GM12878 (cell line): ENCODE results near the gene MCM6. TPM values are rescaled to one million over a fixed set of nuclear protein-coding genes. Genes with fewer than 3 reads are reported as not detected.

ENCODE experiments used
- ATAC-seq: fragments of 200-7000 bp; cut with Tn5 transposase; 3 replicates; pipeline ENCODE4 v1.9.1; 2020; ENCODE audit warnings: mild to moderate bottlenecking, moderate library complexity
- BruUV-seq: library from RNA; stranded (reverse); fragments of 400-500 nt; replicated peaks from 2 replicates; lab custom pipeline; 2021; lab: Mats Ljungman, UMichigan
- CTCF ChIA-PET: fragments of 300-600 bp; sonication (Branson Sonifier 250); formaldehyde crosslinking; extraction: SDS; loops from one replicate; lab custom pipeline; 2021; ENCODE audit warnings: inconsistent platforms; lab: Yijun Ruan, JAX
- POLR2A ChIA-PET: fragments of 350-600 bp; formaldehyde crosslinking; extraction: SDS; loops from one replicate; lab custom pipeline; 2021; ENCODE audit warnings: inconsistent platforms; lab: Charles Lee
- RAD21 ChIA-PET: fragments of 300-600 bp; sonication (Branson Sonifier 250); formaldehyde crosslinking; loops from one replicate; lab custom pipeline; 2023; ENCODE audit warnings: antibody characterized with exemption; ENCODE audit not compliant: unreplicated experiment; lab: Charles Lee
- SMC1A ChIA-PET: fragments of 300-600 bp; sonication (Branson Sonifier 250); formaldehyde crosslinking; loops from one replicate; lab custom pipeline; 2023; ENCODE audit not compliant: unreplicated experiment, uncharacterized antibody; lab: Charles Lee
- DNase-seq: peaks from one replicate; pipeline ENCODE4 v3.0.0-alpha.2; 2011; ENCODE audit warnings: low read depth, low spot score
- FAIRE-seq: peaks from 3 replicates; lab custom pipeline; 2011; peaks lifted over from hg19 to GRCh38; lab: Jason Lieb, UNC
- H2AFZ ChIP-seq: 2 replicates; pipeline ENCODE4 v1.6.0; 2011; ENCODE audit warnings: low read depth, low read length, control low read depth; ENCODE audit not compliant: control insufficient read depth
- H3K27ac ChIP-seq: 2 replicates; pipeline ENCODE4 v1.5.1; 2011; ENCODE audit warnings: control low read depth; ENCODE audit not compliant: control insufficient read depth, insufficient read depth
- H3K27me3 ChIP-seq, 2 experiments: replicated peaks in 1 of 2; 2 replicates each; pipeline versions ENCODE4 v1.6.0 to v1.6.1; 2011; ENCODE audit warnings: low read length in 1 of 2; ENCODE audit not compliant: control insufficient read depth in 2 of 2, insufficient read depth in 2 of 2
- H3K36me3 ChIP-seq, 2 experiments: 2 replicates each; pipeline ENCODE4 v1.5.1; 2011; ENCODE audit warnings: low read length in 1 of 2; ENCODE audit not compliant: control insufficient read depth in 2 of 2, insufficient read depth in 2 of 2
- H3K4me1 ChIP-seq: 2 replicates; pipeline ENCODE4 v1.6.1; 2011; ENCODE audit warnings: mild to moderate bottlenecking, low read length, moderate library complexity, mixed read lengths; ENCODE audit not compliant: control insufficient read depth, insufficient read depth
- H3K4me2 ChIP-seq: 2 replicates; pipeline ENCODE4 v1.6.0; 2011; ENCODE audit warnings: control low read depth; ENCODE audit not compliant: control insufficient read depth, insufficient read depth
- H3K4me3 ChIP-seq: fragments of 200-600 bp; sonication (generic); 2 replicates; pipeline ENCODE4 v1.5.1; 2016
- H3K79me2 ChIP-seq: 2 replicates; pipeline ENCODE4 v1.6.0; 2011; ENCODE audit warnings: low read length; ENCODE audit not compliant: control insufficient read depth, insufficient read depth
- H3K9ac ChIP-seq: 2 replicates; pipeline ENCODE4 v1.8.0; 2011; ENCODE audit warnings: low read length, control low read depth, mixed read lengths; ENCODE audit not compliant: control insufficient read depth, insufficient read depth
- H3K9me3 ChIP-seq: replicated peaks from 3 replicates; pipeline ENCODE4 v1.5.1; 2011; ENCODE audit warnings: mild to moderate bottlenecking, low read length; ENCODE audit not compliant: control insufficient read depth, insufficient read depth
- H4K20me1 ChIP-seq: 2 replicates; pipeline ENCODE4 v1.6.0; 2011; ENCODE audit not compliant: control insufficient read depth, insufficient read depth
- ETV6 ChIP-seq, 2 experiments: fragments of 450-650 bp in 1 of 2; IDR thresholded peaks in 1 of 2; conservative IDR thresholded peaks in 1 of 2; 2 replicates each; pipeline ENCODE4 v1.6.1; 2014; ENCODE audit warnings: antibody characterized with exemption in 1 of 2, borderline replicate concordance in 1 of 2, low read depth in 1 of 2, mild to moderate bottlenecking in 1 of 2, moderate library complexity in 1 of 2
- NFYB ChIP-seq: IDR thresholded peaks from 2 replicates; pipeline ENCODE4 v1.6.1; 2011; ENCODE audit warnings: low read depth, mild to moderate bottlenecking, low read length, improper control_type of control experiment, moderate library complexity; ENCODE audit not compliant: insufficient read depth
- NR2C2 ChIP-seq: IDR thresholded peaks from 2 replicates; pipeline ENCODE4 v1.6.1; 2011; ENCODE audit warnings: borderline replicate concordance, low read depth; ENCODE audit not compliant: control insufficient read depth, insufficient read length
- PAX8 ChIP-seq: fragments of 450-650 bp; IDR thresholded peaks from 2 replicates; pipeline ENCODE4 v1.6.1; 2017; ENCODE audit warnings: mild to moderate bottlenecking, moderate library complexity
- POLR2AphosphoS2 ChIP-seq: IDR thresholded peaks from 2 replicates; pipeline ENCODE4 v1.6.1; 2011; ENCODE audit warnings: low read depth, mild to moderate bottlenecking, low read length, improper control_type of control experiment, moderate library complexity
- RCOR1 ChIP-seq: conservative IDR thresholded peaks from 2 replicates; pipeline ENCODE4 v1.6.1; 2012; ENCODE audit warnings: low read depth, low read length, improper control_type of control experiment
- SMAD5 ChIP-seq: IDR thresholded peaks from 2 replicates; pipeline ENCODE4 v1.6.1; 2016; ENCODE audit warnings: antibody characterized with exemption, low read depth
- TAF1 ChIP-seq: IDR thresholded peaks from 2 replicates; pipeline ENCODE4 v1.6.1; 2011; ENCODE audit warnings: mild to moderate bottlenecking, low read depth, low read length, borderline replicate concordance
- WGBS: methylation state at CpG from one replicate; pipeline ENCODE4 v1.1.6; 2016; ENCODE audit warnings: low lambda C conversion rate; ENCODE audit not compliant: insufficient replicate concordance, insufficient coverage; ENCODE audit errors: missing lambda C conversion rate; 5-methylcytosine and 5-hydroxymethylcytosine counted together
- in situ Hi-C: fragments of 300-500 bp; cut with MboI; formaldehyde crosslinking; loops from 9 replicates; pipeline ENCODE4 v1.14.3; 2018; ENCODE audit warnings: mixed read lengths
- intact Hi-C: fragments of 100-400 bp; cut with micrococcal nuclease; formaldehyde crosslinking; loops from one replicate; pipeline ENCODE4 v1.14.2; 2022; ENCODE audit not compliant: unreplicated experiment
- polyA plus RNA-seq, 11 experiments: library from polyadenylated mRNA; depleted of rRNA in 4 of 11; unstranded in 6 of 11; stranded (reverse) in 5 of 11; fragments of >200 nt; fragmentation: Nextera tagmentation in 4 of 11; fragmentation: Illumina TruSeq in 1 of 11; extraction: Ambion mirVana in 4 of 11; extraction: Trizol in 1 of 11; gene quantifications; 1 replicate in 1 of 11; 2 replicates in 10 of 11; pipeline versions ENCODE4 v1.2.1 to v1.2.3, GENCODE V29; 2011 to 2016; ENCODE audit warnings: inconsistent platforms in 2 of 11, missing spikeins in 2 of 11, low read depth in 1 of 11
- total RNA-seq, 4 experiments: library from RNA; depleted of rRNA in 3 of 4; stranded (reverse); fragments of >200 nt in 3 of 4; fragmentation: Illumina TruSeq in 1 of 4; extraction: Trizol in 1 of 4; gene quantifications; 2 replicates each; pipeline versions ENCODE4 v1.2.1 to v1.2.3, GENCODE V29; 2013 to 2021
- TF ChIP-seq, protein P1 (sequence below): fragments of 450-650 bp; IDR thresholded peaks from 2 replicates; pipeline ENCODE4 v1.6.1; 2017; ENCODE audit warnings: mild to moderate bottlenecking, moderate library complexity

Gene MCM6
- total and polyA plus RNA-seq, 10 of the 15 experiments (the other 5 are each of a cell fraction or from before 2014, with no cell fraction given) = 37.4 to 118 (median 82.2) TPM

GRCh38 chr2:135832891-135833290 lies 43.4 kb downstream of the MCM6 start (continued):
- TF ChIP-seq, protein P1, sequence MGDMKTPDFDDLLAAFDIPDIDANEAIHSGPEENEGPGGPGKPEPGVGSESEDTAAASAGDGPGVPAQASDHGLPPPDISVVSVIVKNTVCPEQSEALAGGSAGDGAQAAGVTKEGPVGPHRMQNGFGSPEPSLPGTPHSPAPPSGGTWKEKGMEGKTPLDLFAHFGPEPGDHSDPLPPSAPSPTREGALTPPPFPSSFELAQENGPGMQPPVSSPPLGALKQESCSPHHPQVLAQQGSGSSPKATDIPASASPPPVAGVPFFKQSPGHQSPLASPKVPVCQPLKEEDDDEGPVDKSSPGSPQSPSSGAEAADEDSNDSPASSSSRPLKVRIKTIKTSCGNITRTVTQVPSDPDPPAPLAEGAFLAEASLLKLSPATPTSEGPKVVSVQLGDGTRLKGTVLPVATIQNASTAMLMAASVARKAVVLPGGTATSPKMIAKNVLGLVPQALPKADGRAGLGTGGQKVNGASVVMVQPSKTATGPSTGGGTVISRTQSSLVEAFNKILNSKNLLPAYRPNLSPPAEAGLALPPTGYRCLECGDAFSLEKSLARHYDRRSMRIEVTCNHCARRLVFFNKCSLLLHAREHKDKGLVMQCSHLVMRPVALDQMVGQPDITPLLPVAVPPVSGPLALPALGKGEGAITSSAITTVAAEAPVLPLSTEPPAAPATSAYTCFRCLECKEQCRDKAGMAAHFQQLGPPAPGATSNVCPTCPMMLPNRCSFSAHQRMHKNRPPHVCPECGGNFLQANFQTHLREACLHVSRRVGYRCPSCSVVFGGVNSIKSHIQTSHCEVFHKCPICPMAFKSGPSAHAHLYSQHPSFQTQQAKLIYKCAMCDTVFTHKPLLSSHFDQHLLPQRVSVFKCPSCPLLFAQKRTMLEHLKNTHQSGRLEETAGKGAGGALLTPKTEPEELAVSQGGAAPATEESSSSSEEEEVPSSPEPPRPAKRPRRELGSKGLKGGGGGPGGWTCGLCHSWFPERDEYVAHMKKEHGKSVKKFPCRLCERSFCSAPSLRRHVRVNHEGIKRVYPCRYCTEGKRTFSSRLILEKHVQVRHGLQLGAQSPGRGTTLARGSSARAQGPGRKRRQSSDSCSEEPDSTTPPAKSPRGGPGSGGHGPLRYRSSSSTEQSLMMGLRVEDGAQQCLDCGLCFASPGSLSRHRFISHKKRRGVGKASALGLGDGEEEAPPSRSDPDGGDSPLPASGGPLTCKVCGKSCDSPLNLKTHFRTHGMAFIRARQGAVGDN = no peak
- TF ChIP-seq POLR2AphosphoS2 (no peak), SMAD5 (no peak), ETV6 (conservative IDR thresholded peaks at IDR 0.05 in 1 of 2, IDR thresholded peaks at IDR 0.05 in 1 of 2; ENCODE audit: borderline replicate concordance in 1 of 2, low read depth in 1 of 2) (no peak), RCOR1 (no peak), NR2C2 (no peak)

GRCh38 chr2:135831180-135831812 lies 44.9 kb downstream of the MCM6 start:
- ATAC-seq (no peak), DNase-seq (no peak), FAIRE-seq (no peak)
- intact Hi-C loops = no loop called here
- no peaks in the 10 kb centered on the region for H4K20me1 ChIP-seq
- SMC1A ChIA-PET = no interaction called here
- BruUV-seq = no TSS peak
- POLR2A ChIA-PET = no interaction called here
- RAD21 ChIA-PET = no interaction called here
- no peaks in the 10 kb centered on the region for H3K4me1 ChIP-seq
- H3K36me3 ChIP-seq = no peaks in the 10 kb centered on the region
- 74% methylated on average over 14 of the region's 14 CpGs for WGBS
- H3K79me2 ChIP-seq = no peaks in the 10 kb centered on the region
- TF ChIP-seq NFYB (no peak), PAX8 (no peak), TAF1 (no peak)
- no peak overlapping the region for H3K27ac ChIP-seq
- H2AFZ ChIP-seq = no peak overlapping the region
- no peaks in the 10 kb centered on the region for H3K9me3 ChIP-seq
- in situ Hi-C loops = no loop called here
- no peak overlapping the region for H3K9ac ChIP-seq
- H3K4me2 ChIP-seq = no peak overlapping the region
- CTCF ChIA-PET = no interaction called here
- no peaks in the 10 kb centered on the region for H3K27me3 ChIP-seq
- no peak overlapping the region for H3K4me3 ChIP-seq
